ENCODE measurements around the gene KRT20. TPM values are rescaled to one million over a fixed set of nuclear protein-coding genes. Genes with fewer than 3 reads are reported as not detected.

Gene KRT20
- total and polyA plus RNA-seq, 2 of the 13 experiments (the other 11 are each of a cell fraction or from before 2014, with no cell fraction given): 0.13 to 0.20 TPM

DNA sequence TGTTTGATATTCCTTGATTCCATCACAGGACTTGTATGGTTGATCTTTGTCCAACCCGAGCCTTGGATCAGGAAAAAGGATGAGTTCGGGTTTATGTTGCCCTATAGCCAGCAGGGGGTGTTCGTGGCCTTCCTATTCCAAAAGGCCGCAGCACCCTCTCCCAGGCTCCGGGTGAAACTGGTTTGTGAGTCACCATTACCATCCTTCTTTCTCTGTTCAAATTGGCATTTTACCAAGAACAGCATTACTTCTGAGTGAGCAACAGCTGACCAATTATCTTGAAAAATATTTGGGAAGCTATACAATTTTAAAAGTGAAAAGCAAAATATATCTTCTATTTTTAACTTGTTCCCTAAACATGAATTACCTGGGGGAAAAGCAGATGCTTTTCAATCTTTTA, 24.3 kb upstream of the KRT20 start (continued):
- TF ChIP-seq, protein P1, sequence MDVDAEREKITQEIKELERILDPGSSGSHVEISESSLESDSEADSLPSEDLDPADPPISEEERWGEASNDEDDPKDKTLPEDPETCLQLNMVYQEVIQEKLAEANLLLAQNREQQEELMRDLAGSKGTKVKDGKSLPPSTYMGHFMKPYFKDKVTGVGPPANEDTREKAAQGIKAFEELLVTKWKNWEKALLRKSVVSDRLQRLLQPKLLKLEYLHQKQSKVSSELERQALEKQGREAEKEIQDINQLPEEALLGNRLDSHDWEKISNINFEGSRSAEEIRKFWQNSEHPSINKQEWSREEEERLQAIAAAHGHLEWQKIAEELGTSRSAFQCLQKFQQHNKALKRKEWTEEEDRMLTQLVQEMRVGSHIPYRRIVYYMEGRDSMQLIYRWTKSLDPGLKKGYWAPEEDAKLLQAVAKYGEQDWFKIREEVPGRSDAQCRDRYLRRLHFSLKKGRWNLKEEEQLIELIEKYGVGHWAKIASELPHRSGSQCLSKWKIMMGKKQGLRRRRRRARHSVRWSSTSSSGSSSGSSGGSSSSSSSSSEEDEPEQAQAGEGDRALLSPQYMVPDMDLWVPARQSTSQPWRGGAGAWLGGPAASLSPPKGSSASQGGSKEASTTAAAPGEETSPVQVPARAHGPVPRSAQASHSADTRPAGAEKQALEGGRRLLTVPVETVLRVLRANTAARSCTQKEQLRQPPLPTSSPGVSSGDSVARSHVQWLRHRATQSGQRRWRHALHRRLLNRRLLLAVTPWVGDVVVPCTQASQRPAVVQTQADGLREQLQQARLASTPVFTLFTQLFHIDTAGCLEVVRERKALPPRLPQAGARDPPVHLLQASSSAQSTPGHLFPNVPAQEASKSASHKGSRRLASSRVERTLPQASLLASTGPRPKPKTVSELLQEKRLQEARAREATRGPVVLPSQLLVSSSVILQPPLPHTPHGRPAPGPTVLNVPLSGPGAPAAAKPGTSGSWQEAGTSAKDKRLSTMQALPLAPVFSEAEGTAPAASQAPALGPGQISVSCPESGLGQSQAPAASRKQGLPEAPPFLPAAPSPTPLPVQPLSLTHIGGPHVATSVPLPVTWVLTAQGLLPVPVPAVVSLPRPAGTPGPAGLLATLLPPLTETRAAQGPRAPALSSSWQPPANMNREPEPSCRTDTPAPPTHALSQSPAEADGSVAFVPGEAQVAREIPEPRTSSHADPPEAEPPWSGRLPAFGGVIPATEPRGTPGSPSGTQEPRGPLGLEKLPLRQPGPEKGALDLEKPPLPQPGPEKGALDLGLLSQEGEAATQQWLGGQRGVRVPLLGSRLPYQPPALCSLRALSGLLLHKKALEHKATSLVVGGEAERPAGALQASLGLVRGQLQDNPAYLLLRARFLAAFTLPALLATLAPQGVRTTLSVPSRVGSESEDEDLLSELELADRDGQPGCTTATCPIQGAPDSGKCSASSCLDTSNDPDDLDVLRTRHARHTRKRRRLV (CRISPR knock-in tag; IDR thresholded peaks at IDR 0.05): no peak
- TF ChIP-seq ZNF382 (CRISPR knock-in tag; IDR thresholded peaks at IDR 0.05; ENCODE audit: borderline replicate concordance) (no peak), TEAD3 (CRISPR knock-in tag; optimal IDR thresholded peaks at IDR 0.05; ENCODE audit: borderline replicate concordance) (peak; percentile 51), SETDB1 (CRISPR knock-in tag; IDR thresholded peaks at IDR 0.05; ENCODE audit: borderline replicate concordance) (no peak), ZNF644 (CRISPR knock-in tag; IDR thresholded peaks at IDR 0.05; ENCODE audit: low read depth) (no peak), ZNF780A (CRISPR knock-in tag; IDR thresholded peaks at IDR 0.05) (no peak), HOXA3 (CRISPR knock-in tag; IDR thresholded peaks at IDR 0.05) (no peak), ZNF781 (CRISPR knock-in tag; IDR thresholded peaks at IDR 0.05; ENCODE audit: borderline replicate concordance, not compliant biosample characterization) (no peak), TBX2 (CRISPR knock-in tag; IDR thresholded peaks at IDR 0.05; ENCODE audit: borderline replicate concordance) (no peak), ZFP36 (IDR thresholded peaks at IDR 0.05; ENCODE audit: borderline replicate concordance, low read depth, low read length, partially characterized antibody) (no peak), ZNF776 (CRISPR knock-in tag; IDR thresholded peaks at IDR 0.05) (no peak), ZIK1 (CRISPR knock-in tag; IDR thresholded peaks at IDR 0.05; ENCODE audit: borderline replicate concordance, low read depth) (no peak)
- TF ChIP-seq, protein P2, sequence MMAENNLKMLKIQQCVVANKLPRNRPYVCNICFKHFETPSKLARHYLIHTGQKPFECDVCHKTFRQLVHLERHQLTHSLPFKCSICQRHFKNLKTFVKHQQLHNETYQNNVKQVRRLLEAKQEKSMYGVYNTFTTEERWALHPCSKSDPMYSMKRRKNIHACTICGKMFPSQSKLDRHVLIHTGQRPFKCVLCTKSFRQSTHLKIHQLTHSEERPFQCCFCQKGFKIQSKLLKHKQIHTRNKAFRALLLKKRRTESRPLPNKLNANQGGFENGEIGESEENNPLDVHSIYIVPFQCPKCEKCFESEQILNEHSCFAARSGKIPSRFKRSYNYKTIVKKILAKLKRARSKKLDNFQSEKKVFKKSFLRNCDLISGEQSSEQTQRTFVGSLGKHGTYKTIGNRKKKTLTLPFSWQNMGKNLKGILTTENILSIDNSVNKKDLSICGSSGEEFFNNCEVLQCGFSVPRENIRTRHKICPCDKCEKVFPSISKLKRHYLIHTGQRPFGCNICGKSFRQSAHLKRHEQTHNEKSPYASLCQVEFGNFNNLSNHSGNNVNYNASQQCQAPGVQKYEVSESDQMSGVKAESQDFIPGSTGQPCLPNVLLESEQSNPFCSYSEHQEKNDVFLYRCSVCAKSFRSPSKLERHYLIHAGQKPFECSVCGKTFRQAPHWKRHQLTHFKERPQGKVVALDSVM (CRISPR knock-in tag; IDR thresholded peaks at IDR 0.05): no peak
- TF ChIP-seq, protein P3, sequence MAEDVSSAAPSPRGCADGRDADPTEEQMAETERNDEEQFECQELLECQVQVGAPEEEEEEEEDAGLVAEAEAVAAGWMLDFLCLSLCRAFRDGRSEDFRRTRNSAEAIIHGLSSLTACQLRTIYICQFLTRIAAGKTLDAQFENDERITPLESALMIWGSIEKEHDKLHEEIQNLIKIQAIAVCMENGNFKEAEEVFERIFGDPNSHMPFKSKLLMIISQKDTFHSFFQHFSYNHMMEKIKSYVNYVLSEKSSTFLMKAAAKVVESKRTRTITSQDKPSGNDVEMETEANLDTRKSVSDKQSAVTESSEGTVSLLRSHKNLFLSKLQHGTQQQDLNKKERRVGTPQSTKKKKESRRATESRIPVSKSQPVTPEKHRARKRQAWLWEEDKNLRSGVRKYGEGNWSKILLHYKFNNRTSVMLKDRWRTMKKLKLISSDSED (CRISPR knock-in tag; IDR thresholded peaks at IDR 0.05): no peak
- TF ChIP-seq, protein P4, sequence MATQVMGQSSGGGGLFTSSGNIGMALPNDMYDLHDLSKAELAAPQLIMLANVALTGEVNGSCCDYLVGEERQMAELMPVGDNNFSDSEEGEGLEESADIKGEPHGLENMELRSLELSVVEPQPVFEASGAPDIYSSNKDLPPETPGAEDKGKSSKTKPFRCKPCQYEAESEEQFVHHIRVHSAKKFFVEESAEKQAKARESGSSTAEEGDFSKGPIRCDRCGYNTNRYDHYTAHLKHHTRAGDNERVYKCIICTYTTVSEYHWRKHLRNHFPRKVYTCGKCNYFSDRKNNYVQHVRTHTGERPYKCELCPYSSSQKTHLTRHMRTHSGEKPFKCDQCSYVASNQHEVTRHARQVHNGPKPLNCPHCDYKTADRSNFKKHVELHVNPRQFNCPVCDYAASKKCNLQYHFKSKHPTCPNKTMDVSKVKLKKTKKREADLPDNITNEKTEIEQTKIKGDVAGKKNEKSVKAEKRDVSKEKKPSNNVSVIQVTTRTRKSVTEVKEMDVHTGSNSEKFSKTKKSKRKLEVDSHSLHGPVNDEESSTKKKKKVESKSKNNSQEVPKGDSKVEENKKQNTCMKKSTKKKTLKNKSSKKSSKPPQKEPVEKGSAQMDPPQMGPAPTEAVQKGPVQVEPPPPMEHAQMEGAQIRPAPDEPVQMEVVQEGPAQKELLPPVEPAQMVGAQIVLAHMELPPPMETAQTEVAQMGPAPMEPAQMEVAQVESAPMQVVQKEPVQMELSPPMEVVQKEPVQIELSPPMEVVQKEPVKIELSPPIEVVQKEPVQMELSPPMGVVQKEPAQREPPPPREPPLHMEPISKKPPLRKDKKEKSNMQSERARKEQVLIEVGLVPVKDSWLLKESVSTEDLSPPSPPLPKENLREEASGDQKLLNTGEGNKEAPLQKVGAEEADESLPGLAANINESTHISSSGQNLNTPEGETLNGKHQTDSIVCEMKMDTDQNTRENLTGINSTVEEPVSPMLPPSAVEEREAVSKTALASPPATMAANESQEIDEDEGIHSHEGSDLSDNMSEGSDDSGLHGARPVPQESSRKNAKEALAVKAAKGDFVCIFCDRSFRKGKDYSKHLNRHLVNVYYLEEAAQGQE (IDR thresholded peaks at IDR 0.05; ENCODE audit: borderline replicate concordance in 1 of 2, low read depth in 1 of 2, low read length in 2 of 2): no peak
- TF ChIP-seq, protein P5, sequence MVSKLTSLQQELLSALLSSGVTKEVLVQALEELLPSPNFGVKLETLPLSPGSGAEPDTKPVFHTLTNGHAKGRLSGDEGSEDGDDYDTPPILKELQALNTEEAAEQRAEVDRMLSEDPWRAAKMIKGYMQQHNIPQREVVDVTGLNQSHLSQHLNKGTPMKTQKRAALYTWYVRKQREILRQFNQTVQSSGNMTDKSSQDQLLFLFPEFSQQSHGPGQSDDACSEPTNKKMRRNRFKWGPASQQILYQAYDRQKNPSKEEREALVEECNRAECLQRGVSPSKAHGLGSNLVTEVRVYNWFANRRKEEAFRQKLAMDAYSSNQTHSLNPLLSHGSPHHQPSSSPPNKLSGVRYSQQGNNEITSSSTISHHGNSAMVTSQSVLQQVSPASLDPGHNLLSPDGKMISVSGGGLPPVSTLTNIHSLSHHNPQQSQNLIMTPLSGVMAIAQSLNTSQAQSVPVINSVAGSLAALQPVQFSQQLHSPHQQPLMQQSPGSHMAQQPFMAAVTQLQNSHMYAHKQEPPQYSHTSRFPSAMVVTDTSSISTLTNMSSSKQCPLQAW (CRISPR knock-in tag; IDR thresholded peaks at IDR 0.05): peak; percentile 44; the same call in 1 of the 2 replicates

Data from HepG2 (cell line).